HG03103 (cell line): ENCODE data around the gene COX17.
A peak's percentile ranks its signal among the peaks of the same experiment; 100 is the strongest.
"Not testable (repeated sequence)": the region's sequence is repeated elsewhere in the genome, so short reads cannot be mapped to it uniquely, and the experiment has no call there.

Source experiments
- ATAC-seq: cut with Tn5 transposase; IDR thresholded peaks from one replicate; pipeline ENCODE4 v1.9.1; 2021; ENCODE audit warnings: low read depth; ENCODE audit not compliant: unreplicated experiment

Gene COX17

DNA sequence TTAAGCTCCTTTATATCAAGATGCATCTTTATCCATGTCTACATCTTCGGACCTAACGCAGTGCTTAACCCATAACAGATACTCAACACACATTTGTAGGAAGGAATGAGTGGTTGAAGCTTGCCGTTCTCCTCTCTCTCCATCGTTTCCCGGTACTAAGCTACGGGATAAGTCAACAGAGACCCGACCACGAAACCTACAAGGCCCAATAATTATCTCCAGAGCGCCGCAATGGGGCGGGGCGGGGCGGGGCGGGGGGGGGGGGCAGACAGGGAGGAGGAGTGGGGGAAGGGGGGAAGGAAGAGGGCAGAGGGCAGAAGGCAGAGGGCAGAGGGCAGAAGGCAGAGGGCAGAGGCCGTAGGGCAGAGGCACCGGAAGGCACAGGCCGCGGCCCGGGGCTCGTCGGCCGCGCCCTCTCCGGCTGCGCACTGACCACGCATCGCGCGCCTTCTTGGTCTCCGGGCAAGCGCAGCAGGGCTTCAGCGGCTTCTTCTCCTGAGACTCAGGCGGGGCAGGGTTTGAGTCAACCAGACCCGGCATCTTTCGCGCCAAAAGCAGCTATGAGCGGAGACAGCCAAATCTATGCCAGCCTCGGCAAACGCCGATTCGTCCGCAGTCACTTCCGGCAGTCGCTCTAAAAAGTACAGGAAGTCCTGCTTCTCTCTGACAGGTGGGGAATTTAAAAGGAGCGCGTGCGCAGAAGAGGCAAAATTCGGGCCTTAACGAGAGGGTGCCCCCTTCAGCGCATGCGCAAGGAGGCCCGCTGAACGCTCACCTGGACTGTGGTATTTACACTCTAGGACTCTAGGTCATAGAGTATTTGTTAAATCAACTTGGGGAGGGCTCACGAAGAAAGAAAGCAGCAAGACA lies at the start of gene COX17:
COX17 (minus strand) TSS at position 636 of the 870 bp plus-strand sequence; CDS start at position 540, 96 bp downstream.
- peak; percentile 80 for ATAC-seq

- ATAC-seq, result no peak
Measured at GRCh38 chr3:119726909-119727308, 49.7 kb upstream of the COX17 start.

GRCh38 chr3:119723022-119723421 lies 45.8 kb upstream of the COX17 start:
- ATAC-seq, result no peak

DNA sequence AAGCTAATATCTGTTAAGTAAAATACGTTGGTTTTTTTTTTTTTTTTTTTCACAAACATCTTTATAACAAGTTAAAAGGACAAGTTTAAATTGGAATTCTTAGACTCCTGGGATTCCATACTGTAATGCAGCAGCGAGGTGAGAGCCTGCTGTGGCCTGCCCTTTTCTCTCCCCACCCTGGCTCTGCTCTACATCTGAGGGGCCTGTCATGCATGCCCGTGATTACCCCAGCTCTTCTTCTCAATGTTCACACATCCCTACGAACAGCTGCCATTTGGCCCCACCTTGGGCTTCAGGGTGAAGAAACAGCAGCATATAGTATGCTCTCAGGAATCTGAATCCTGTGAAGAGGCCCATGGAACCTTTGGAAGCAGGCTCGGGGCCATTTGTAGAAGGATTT lies 40.3 kb upstream of the COX17 start:
- no peak for ATAC-seq

GRCh38 chr3:119716998-119717397 lies 39.8 kb upstream of the COX17 start:
- no peak for ATAC-seq

DNA sequence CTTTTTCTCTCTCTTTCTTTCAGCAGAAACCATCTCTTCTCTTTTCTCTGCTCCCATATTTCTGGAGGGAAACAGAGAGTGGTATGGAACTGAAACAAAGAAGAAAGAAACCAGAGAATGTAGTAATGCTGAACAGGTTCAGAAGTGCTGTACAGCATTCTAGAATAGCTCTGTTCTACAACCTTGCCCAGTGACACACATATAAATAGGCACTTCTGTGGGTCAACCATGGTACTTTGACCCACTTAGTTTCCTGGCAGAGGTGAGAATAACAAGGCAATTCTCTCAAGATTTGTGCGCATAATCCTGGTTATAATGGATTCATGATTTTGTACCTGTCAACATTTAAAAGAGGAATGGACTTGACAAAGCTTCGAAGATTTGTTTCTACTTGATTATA lies 37.9 kb upstream of the COX17 start:
- ATAC-seq, result no peak

- no peak for ATAC-seq
Measured at GRCh38 chr3:119703820-119704531, 26.8 kb upstream of the COX17 start.

- ATAC-seq, result peak; percentile 90
Measured at GRCh38 chr3:119702530-119703527, 25.6 kb upstream of the COX17 start, which contains the start of gene CFAP91. CFAP91 (plus strand) TSS chr3:119703022; CDS start chr3:119703099, 77 bp downstream.

GRCh38 chr3:119700920-119701734 lies 23.9 kb upstream of the COX17 start:
- ATAC-seq, result no peak

DNA sequence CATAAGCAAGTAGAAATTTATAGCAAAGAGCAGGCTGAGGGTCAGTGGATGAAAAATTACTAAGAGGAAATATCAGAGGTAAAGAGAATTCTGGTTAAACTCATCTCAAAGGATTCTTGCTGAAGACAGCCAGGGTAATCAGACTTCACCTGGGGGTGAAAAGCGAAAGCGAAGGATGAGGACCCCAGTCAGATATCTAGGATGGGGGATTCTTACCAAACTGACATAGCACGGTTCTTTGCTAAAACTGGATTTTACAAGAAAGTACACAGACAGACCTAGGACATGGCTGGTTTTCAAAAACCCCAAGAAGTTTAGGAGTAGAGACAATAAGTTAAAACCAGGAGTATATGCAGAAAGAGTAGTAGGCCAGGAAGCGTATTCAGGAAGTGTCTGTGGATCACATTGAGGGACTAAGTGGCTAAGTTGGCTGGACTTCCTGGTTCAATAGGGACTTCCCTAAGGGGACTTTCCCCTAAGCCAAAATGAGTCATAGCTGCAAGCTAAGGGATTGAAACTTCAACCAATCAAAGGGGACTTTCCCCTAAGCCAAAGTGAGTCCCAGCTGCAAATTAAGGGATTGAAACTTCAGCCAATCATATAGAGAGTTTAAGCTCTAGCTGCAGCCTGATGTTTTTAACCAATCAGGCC lies 23.2 kb upstream of the COX17 start:
- ATAC-seq, result no peak

DNA sequence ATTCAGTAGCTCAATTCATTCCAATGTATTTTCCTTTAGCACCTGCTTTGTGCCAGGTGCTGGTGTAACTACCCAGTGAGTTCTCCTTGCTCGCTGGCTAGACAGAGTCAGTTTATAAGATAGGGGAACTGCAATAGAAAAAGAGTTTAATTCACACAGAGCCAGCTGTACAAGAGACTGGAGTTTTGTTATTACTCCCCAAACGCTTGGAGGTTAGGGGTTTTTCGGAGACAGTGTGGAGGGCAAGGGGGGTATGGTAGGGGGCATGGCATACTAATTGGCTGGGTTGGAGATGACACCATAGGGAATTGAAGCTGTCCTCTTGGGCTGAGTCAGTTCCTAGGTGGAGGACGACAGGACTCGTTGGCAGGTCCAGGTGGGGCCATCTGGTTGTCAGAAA lies 20.2 kb upstream of the COX17 start:
- ATAC-seq, result no peak

DNA sequence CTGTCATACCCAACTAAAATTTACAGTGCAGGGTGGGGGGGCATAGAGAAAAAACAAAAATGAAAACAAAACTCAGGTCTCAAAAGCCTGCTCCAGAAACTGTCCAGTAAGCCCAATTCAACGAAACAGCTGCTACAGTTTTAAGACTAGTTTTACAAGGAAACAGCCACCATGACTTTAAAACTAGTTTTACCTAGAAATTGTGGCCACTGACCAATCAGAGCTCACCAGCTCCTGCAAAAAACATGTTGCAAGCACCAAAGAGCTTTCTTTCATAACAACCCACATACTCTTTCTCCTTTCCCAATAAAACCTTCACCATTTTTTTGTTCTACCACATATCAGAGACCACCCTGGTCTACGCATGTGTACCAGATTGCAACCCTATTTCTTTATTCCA lies 18.3 kb upstream of the COX17 start:
- no peak for ATAC-seq

DNA sequence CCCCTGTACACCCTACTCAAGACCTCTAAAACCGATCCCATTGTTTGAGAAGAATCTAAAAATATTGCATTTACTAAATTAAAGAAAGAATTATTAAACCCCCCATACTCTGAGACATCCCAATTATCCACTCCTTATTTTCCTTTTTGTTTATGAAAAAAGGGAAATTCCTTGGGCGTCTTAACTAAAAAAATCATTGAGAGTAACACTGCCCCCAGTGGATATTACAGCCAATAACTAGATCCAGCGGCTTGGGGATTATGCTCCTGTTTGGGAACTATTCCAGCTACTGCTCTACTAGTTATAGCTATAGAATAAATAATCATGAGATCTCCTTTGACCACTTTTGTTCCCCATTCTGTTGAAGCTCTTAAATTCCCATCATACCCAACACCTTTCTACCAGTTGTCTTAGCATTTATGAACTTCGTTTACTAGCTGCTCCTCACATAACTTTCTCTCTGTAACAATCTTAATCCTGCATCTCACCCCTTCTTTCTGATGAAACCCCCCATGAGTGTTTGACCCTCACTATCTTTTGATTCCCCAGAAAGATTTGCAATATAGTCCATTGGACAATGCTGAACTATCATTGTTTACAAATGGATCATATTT lies 12.9 kb upstream of the COX17 start:
- ATAC-seq, result no peak

GRCh38 chr3:119683421-119683820 lies 6.2 kb upstream of the COX17 start:
- no peak for ATAC-seq

DNA sequence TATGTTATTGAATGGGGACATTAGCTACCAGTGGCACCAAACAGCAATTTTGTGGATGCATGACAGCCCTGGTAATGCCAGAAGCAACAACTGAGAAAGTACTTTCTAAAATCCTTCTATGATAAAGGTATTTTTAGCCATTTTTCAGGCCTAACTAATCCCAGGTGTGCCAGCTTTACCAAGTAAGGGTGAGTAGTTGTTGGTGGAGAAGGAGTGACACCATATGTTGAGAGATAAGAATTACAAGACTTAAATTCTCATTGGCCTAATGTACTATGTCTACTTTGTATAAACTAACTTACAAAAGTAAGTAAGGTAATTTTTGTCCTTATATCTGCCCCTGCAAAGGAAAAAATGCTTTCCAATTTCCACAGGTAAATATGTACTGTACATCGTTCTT lies 4.1 kb upstream of the COX17 start:
- peak; percentile 31 for ATAC-seq

DNA sequence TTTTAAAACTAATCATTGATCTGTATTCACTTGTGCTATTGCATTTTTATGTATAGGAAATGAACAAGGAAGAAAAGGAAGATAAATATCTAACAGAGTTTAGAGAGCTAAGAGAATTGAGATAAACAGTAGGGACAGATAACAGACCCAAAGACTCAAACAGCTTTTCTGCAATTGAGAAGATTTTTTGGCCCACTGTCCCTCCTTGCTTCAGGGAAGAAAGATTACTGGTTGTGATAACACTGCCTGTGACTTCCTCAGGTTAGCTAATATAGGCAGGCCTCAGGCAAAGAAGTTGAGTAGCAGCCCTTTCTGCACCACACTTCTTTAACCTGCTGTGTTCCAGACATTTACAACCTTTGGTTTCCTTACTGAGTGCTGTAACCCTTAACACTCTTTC lies 2.7 kb upstream of the COX17 start:
- ATAC-seq, result no peak

- ATAC-seq, result not testable (repeated sequence)
Measured at GRCh38 chr3:119678209-119678608, 1.0 kb upstream of the COX17 start.

DNA sequence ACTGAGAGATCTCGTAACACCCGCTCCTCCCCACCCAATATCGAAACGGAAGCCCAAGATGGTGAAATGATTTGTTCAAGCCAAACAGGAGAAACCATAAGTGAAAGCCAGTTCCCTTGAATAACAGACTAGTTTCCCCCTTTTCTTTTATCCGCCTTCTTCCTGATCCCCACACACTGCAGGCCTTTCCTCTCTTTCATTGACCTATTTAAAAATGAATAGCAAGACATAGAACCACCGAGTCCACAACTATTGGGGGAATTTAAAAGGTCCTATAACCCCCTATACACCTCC lies 382 bp upstream of the COX17 start:
- ATAC-seq, result no peak

- no peak for ATAC-seq
Measured at GRCh38 chr3:119676020-119676419, 1.2 kb downstream of the COX17 start.
